Measurements from ENCODE around the gene CFAP141.

- TF ChIP-seq CTCF (IDR thresholded peaks at IDR 0.05) (no peak), POLR2A (IDR thresholded peaks at IDR 0.05) (no peak)
These were observed 52.1 kb downstream of the CFAP141 start for GRCh38 chr1:154154053-154154452.
